ENCODE measurements around the gene OR6V1.
"Not testable (repeated sequence)": the region's sequence is repeated elsewhere in the genome, so short reads cannot be mapped to it uniquely, and the experiment has no call there.

OR6V1 gene

DNA sequence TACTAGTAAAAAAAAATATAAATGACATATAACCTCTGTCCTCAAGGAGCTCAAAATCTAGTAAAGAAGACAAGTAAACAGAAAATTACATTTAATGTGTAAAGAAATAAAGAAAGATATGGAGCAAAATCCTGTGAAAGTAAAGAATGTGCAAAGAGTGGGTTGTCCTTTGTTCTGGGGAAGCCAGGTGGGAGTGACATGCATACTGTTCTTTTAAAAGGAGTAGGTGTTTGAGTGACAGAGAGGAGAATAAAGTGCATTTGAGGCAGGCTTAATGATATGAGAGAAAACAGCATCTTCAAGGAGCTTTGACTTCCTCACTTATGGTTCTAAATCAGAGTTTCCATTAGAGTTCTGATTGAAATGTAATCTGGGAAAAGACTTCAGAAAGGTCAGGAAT, 22.0 kb downstream of the OR6V1 start:
- Histone ChIP-seq H3K27me3 (ENCODE audit: insufficient read depth, insufficient read length) (no peaks in the 10 kb centered on the region), H3K9ac (ENCODE audit: insufficient read length, low read depth) (no peak overlapping the region), H3K4me3 (ENCODE audit: insufficient read length, low read depth) (no peak overlapping the region), H3K4me1 (ENCODE audit: insufficient read depth, insufficient read length) (peaks cover 5% of the 10 kb centered on the region), H3K36me3 (ENCODE audit: insufficient read depth, insufficient read length, low read length) (no peaks in the 10 kb centered on the region), H3K9me3 (ENCODE audit: insufficient read depth, low read length) (no peaks in the 10 kb centered on the region)
- no peak for DNase-seq (ENCODE audit: low read depth, low spot score)
- TF ChIP-seq ZNF274 (IDR thresholded peaks at IDR 0.05; ENCODE audit: low read depth, low read length) (no peak), SUZ12 (IDR thresholded peaks at IDR 0.05; ENCODE audit: extremely low read depth, insufficient read depth, insufficient read length) (no peak), YY1 (IDR thresholded peaks at IDR 0.05; ENCODE audit: insufficient read depth, insufficient read length) (no peak)

DNA sequence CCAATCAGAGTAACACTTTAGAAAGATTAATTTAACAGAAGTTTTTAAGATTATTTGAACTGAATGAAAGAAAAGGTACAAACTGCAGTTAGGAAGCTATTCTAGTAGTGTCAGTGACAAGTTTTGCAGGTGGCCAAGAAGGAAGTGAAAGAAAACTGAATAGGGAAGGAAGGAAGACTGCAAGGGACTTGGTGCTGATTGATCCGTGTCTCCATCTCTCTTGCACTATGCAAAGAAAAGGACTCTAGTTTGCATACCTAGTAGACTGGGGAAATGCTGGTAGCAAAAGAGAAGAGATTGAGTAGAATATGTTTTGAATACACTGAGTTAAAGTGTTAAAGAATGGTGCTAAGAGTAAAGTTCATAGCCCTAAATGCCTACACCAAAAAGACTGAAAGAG, 33.0 kb downstream of the OR6V1 start:
- H3K36me3 ChIP-seq (ENCODE audit: insufficient read depth, insufficient read length, low read length): no peaks in the 10 kb centered on the region
- no peaks in the 10 kb centered on the region for H3K9me3 ChIP-seq (ENCODE audit: insufficient read depth, low read length)
- TF ChIP-seq SUZ12 (IDR thresholded peaks at IDR 0.05; ENCODE audit: extremely low read depth, insufficient read depth, insufficient read length) (no peak), YY1 (IDR thresholded peaks at IDR 0.05; ENCODE audit: insufficient read depth, insufficient read length) (no peak), ZNF274 (IDR thresholded peaks at IDR 0.05; ENCODE audit: low read depth, low read length) (no peak)
- H3K4me1 ChIP-seq (ENCODE audit: insufficient read depth, insufficient read length): no peaks in the 10 kb centered on the region
- no peaks in the 10 kb centered on the region for H3K27me3 ChIP-seq (ENCODE audit: insufficient read depth, insufficient read length)
- DNase-seq (ENCODE audit: low read depth, low spot score): no peak
- H3K4me3 ChIP-seq (ENCODE audit: insufficient read length, low read depth): no peak overlapping the region
- H3K9ac ChIP-seq (ENCODE audit: insufficient read length, low read depth): no peak overlapping the region

GRCh38 chr7:143085610-143086009, 33.5 kb downstream of the OR6V1 start:
- H3K4me1 ChIP-seq (ENCODE audit: insufficient read depth, insufficient read length); H3K27me3 ChIP-seq (ENCODE audit: insufficient read depth, insufficient read length); H3K36me3 ChIP-seq (ENCODE audit: insufficient read depth, insufficient read length, low read length); DNase-seq (ENCODE audit: low read depth, low spot score); H3K9ac ChIP-seq (ENCODE audit: insufficient read length, low read depth); H3K9me3 ChIP-seq (ENCODE audit: insufficient read depth, low read length); H3K4me3 ChIP-seq (ENCODE audit: insufficient read length, low read depth): not testable (repeated sequence)

- H3K4me3 ChIP-seq (ENCODE audit: insufficient read length, low read depth); H3K4me1 ChIP-seq (ENCODE audit: insufficient read depth, insufficient read length); H3K9me3 ChIP-seq (ENCODE audit: insufficient read depth, low read length); H3K36me3 ChIP-seq (ENCODE audit: insufficient read depth, insufficient read length, low read length); DNase-seq (ENCODE audit: low read depth, low spot score); H3K27me3 ChIP-seq (ENCODE audit: insufficient read depth, insufficient read length); H3K9ac ChIP-seq (ENCODE audit: insufficient read length, low read depth): not testable (repeated sequence)
Measured at GRCh38 chr7:143088549-143089231, 36.5 kb downstream of the OR6V1 start.

- H3K36me3 ChIP-seq (ENCODE audit: insufficient read depth, insufficient read length, low read length): no peaks in the 10 kb centered on the region
- no peak for DNase-seq (ENCODE audit: low read depth, low spot score)
- H3K9me3 ChIP-seq (ENCODE audit: insufficient read depth, low read length): peaks cover 9% of the 10 kb centered on the region
- TF ChIP-seq SUZ12 (IDR thresholded peaks at IDR 0.05; ENCODE audit: extremely low read depth, insufficient read depth, insufficient read length) (no peak), ZNF274 (IDR thresholded peaks at IDR 0.05; ENCODE audit: low read depth, low read length) (no peak)
- no peak overlapping the region for H3K4me3 ChIP-seq (ENCODE audit: insufficient read length, low read depth)
- no peak overlapping the region for H3K9ac ChIP-seq (ENCODE audit: insufficient read length, low read depth)
- H3K4me1 ChIP-seq (ENCODE audit: insufficient read depth, insufficient read length): no peaks in the 10 kb centered on the region
- no peaks in the 10 kb centered on the region for H3K27me3 ChIP-seq (ENCODE audit: insufficient read depth, insufficient read length)
Measured at GRCh38 chr7:143096146-143096545, 44.0 kb downstream of the OR6V1 start.

DNA sequence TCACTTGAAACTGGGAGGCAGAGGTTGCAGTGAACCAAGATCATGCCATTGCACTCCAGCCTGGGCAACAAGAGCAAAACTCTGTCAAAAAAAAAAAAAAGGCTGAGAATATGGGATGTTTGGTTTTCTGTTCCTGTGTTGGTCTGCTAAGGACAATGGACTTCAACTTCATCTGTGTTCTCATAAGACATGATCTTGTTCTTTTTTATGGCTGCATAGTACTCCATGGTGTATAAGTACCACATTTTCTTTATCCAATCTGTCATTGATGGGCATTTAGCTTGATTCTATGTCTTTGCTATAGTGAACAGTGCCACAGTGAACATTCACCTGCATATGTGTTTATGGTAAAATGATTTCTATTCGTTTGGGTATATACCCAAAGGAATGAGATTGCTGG, 47.4 kb downstream of the OR6V1 start:
- H3K4me1 ChIP-seq (ENCODE audit: insufficient read depth, insufficient read length); H3K9ac ChIP-seq (ENCODE audit: insufficient read length, low read depth); H3K36me3 ChIP-seq (ENCODE audit: insufficient read depth, insufficient read length, low read length): not testable (repeated sequence)

More for the DNA sequence above, 47.4 kb downstream of the OR6V1 start:
- H3K27me3 ChIP-seq (ENCODE audit: insufficient read depth, insufficient read length); H3K4me3 ChIP-seq (ENCODE audit: insufficient read length, low read depth); DNase-seq (ENCODE audit: low read depth, low spot score); H3K9me3 ChIP-seq (ENCODE audit: insufficient read depth, low read length): not testable (repeated sequence)

Measured in NT2/D1 (cell line).